Spinal cord (tissue), 10 donors: ENCODE data around the gene RRAD. TPM values are rescaled to one million over a fixed set of nuclear protein-coding genes. Genes with fewer than 3 reads are reported as not detected.
"Not testable (repeated sequence)": the region's sequence is repeated elsewhere in the genome, so short reads cannot be mapped to it uniquely, and the experiment has no call there.

Experiments used
- DNase-seq, 6 donors: peaks; one replicate each; pipeline versions ENCODE4 v3.0.0 to v3.0.0-alpha.2; 2013 to 2015; ENCODE audit warnings: low spot score in 6 of 6, low read depth in 4 of 6
- H3K27ac ChIP-seq: one replicate; pipeline ENCODE4 v1.5.1; 2013; ENCODE audit warnings: low read depth, low read length, control low read depth
- H3K27me3 ChIP-seq: one replicate; pipeline ENCODE4 v1.6.1; 2013; ENCODE audit warnings: low read length; ENCODE audit not compliant: control insufficient read depth, insufficient read depth
- H3K36me3 ChIP-seq: one replicate; pipeline ENCODE4 v1.6.1; 2013; ENCODE audit warnings: low read length; ENCODE audit not compliant: control insufficient read depth, insufficient read depth
- H3K4me1 ChIP-seq: one replicate; pipeline ENCODE4 v1.6.1; 2013; ENCODE audit warnings: low read length; ENCODE audit not compliant: control insufficient read depth, insufficient read depth
- H3K4me3 ChIP-seq: one replicate; pipeline ENCODE4 v1.5.1; 2013; ENCODE audit warnings: low read depth, low read length, control low read depth
- H3K9me3 ChIP-seq: one replicate; pipeline ENCODE4 v1.6.1; 2013; ENCODE audit warnings: low read length; ENCODE audit not compliant: control insufficient read depth, insufficient read depth
- WGBS: methylation state at CpG from one replicate; pipeline ENCODE4 v1.1.5; 2013; ENCODE audit warnings: missing lambda C conversion rate; ENCODE audit not compliant: insufficient coverage; 5-methylcytosine and 5-hydroxymethylcytosine counted together
- polyA plus RNA-seq, 2 donors: library from polyadenylated mRNA; unstranded; fragments of 120-200 nt; gene quantifications; one replicate each; pipeline ENCODE4 v1.2.1, GENCODE V29; 2013; ENCODE audit not compliant: insufficient read length in 2 of 2
- total RNA-seq, 2 donors: library from RNA; depleted of rRNA in 1 of 2; stranded (reverse); fragments of 120-200 nt in 1 of 2; fragments of >200 nt in 1 of 2; gene quantifications; one replicate each; pipeline versions ENCODE4 v1.2.3 to v1.2.4, GENCODE V29; 2013 to 2014
- donor health status: healthy.

Gene RRAD
- total and polyA plus RNA-seq, 4 donors = 1.3 to 6.0 (median 2.1) TPM

- 95% methylated on average over 2 of the region's 4 CpGs for WGBS
- no peak for DNase-seq
Measured at GRCh38 chr16:66945939-66946338, 20.6 kb upstream of the RRAD start.

GRCh38 chr16:66944971-66945370, 19.6 kb upstream of the RRAD start:
- Histone ChIP-seq H3K36me3 (peaks cover 46% of the 10 kb centered on the region), H3K4me1 (peaks cover 19% of the 10 kb centered on the region), H3K27me3 (peaks cover 20% of the 10 kb centered on the region)
- not testable (repeated sequence) for H3K27ac ChIP-seq, H3K4me3 ChIP-seq, DNase-seq, H3K9me3 ChIP-seq
- 100% methylated on average over 5 of the region's 9 CpGs for WGBS

More at GRCh38 chr16:66945939-66946338, 20.6 kb upstream of the RRAD start:
- Histone ChIP-seq H3K36me3 (peaks cover 36% of the 10 kb centered on the region), H3K4me1 (peaks cover 19% of the 10 kb centered on the region), H3K4me3 (no peak overlapping the region), H3K27me3 (peaks cover 28% of the 10 kb centered on the region), H3K27ac (no peak overlapping the region), H3K9me3 (no peaks in the 10 kb centered on the region)

GRCh38 chr16:66944054-66944441, 18.7 kb upstream of the RRAD start:
- H3K27me3 ChIP-seq = peaks cover 10% of the 10 kb centered on the region
- H3K4me1 ChIP-seq = peaks cover 15% of the 10 kb centered on the region
- H3K4me3 ChIP-seq = no peak overlapping the region
- H3K27ac ChIP-seq = no peak overlapping the region
- no CpG with 5 or more reads among the region's 5 CpGs for WGBS
- peaks cover 55% of the 10 kb centered on the region for H3K36me3 ChIP-seq
- DNase-seq = no peak
- no peaks in the 10 kb centered on the region for H3K9me3 ChIP-seq

DNA sequence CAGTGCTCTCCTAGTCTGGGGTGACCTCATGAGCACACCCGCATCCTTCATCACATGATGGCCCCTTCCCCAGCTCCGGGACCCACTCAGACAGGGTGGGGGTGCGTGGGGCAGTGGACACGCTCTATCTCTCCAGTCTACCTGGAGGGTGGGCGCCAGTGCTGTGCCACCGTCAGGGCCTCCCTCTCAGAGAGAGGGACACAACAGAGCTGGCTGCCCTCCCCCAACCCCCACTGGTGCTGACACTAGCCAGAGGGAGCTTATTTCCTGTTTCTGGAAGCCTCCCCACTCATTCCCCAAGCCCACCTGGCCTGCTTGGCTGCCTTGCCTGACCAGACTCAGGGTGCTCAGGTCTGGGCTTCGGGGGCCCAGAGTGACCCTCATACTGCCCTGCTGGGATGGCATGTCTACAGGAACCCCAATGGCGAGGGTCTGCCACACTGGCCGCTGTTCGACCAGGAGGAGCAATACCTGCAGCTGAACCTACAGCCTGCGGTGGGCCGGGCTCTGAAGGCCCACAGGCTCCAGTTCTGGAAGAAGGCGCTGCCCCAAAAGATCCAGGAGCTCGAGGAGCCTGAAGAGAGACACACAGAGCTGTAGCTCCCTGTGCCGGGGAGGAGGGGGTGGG, 18.2 kb upstream of the RRAD start:
- Histone ChIP-seq H3K36me3 (peaks cover 59% of the 10 kb centered on the region), H3K27me3 (peaks cover 5% of the 10 kb centered on the region), H3K4me1 (peaks cover 10% of the 10 kb centered on the region), H3K27ac (no peak overlapping the region), H3K4me3 (no peak overlapping the region), H3K9me3 (no peaks in the 10 kb centered on the region)
- 91% methylated on average over 14 of the region's 15 CpGs for WGBS
- DNase-seq = no peak

- no peaks in the 10 kb centered on the region for H3K9me3 ChIP-seq
- no peak overlapping the region for H3K4me3 ChIP-seq
- H3K27ac ChIP-seq = no peak overlapping the region
- DNase-seq = no peak
- H3K4me1 ChIP-seq = peaks cover 5% of the 10 kb centered on the region
- 98% methylated on average over 5 of the region's 5 CpGs for WGBS
- H3K27me3 ChIP-seq = no peaks in the 10 kb centered on the region
- H3K36me3 ChIP-seq = peaks cover 65% of the 10 kb centered on the region
Measured at GRCh38 chr16:66942981-66943380, 17.6 kb upstream of the RRAD start.

DNA sequence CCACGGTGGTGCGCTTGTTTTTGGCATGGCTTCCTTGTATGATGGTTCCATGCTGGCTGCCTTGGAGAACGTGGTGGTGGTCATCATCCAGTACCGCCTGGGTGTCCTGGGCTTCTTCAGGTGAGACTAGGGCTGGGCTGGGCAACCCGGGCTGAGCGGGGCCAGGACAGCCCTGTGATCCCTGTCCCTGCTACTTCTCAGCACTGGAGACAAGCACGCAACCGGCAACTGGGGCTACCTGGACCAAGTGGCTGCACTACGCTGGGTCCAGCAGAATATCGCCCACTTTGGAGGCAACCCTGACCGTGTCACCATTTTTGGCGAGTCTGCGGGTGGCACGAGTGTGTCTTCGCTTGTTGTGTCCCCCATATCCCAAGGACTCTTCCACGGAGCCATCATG, 14.9 kb upstream of the RRAD start:
- Histone ChIP-seq H3K4me1 (peaks cover 18% of the 10 kb centered on the region), H3K27me3 (no peaks in the 10 kb centered on the region), H3K36me3 (peaks cover 89% of the 10 kb centered on the region), H3K4me3 (no peak overlapping the region), H3K27ac (no peak overlapping the region), H3K9me3 (no peaks in the 10 kb centered on the region)
- no peak for DNase-seq
- WGBS = 97% methylated on average over 16 of the region's 16 CpGs

DNA sequence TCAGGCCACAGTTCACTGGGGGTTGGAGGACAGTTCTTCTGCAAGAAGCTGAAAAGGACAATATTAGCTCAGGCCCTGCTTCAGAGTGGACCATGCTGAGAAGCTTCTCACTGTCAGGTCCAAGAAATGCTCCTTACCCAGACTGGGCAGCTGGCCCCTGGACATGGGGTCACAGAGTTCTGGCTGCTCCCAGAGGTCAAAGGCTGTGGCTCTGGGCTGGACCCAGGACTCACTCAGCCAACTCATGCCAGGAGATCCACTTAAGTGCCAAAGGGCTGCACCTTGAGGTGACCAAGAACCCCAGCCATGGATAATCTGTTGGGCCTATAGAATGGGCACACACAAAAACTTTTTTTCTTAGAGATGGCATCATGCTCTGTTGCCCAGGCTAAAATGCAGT, 14.0 kb upstream of the RRAD start:
- H3K36me3 ChIP-seq = peaks cover 85% of the 10 kb centered on the region
- no peak overlapping the region for H3K4me3 ChIP-seq
- H3K4me1 ChIP-seq = peaks cover 21% of the 10 kb centered on the region
- H3K9me3 ChIP-seq = no peaks in the 10 kb centered on the region
- no peak overlapping the region for H3K27ac ChIP-seq
- no peaks in the 10 kb centered on the region for H3K27me3 ChIP-seq
- DNase-seq = no peak

DNA sequence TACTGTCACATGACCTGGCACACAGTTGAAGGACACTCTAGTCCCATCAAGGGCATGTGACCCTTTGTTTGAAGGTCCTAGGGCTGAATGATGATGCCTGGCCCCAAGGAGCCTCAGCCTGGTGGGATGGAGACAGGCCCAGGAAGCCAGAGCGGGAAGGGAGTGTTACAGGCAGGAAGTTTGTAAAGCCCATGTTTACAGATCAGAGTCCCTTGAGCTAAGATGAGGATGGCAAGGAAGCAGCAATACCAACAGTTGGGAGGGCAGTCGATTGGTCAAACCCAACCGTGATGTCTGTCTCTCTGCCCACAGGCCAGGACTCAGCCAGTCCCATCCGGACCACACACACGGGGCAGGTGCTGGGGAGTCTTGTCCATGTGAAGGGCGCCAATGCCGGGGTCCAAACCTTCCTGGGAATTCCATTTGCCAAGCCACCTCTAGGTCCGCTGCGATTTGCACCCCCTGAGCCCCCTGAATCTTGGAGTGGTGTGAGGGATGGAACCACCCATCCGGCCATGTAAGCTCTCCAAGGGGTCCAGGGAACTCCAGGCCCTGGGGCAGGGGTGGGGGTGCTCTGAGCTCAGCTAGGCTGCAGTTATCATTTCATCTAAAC, 12.5 kb upstream of the RRAD start:
- no peak overlapping the region for H3K4me3 ChIP-seq

DNA sequence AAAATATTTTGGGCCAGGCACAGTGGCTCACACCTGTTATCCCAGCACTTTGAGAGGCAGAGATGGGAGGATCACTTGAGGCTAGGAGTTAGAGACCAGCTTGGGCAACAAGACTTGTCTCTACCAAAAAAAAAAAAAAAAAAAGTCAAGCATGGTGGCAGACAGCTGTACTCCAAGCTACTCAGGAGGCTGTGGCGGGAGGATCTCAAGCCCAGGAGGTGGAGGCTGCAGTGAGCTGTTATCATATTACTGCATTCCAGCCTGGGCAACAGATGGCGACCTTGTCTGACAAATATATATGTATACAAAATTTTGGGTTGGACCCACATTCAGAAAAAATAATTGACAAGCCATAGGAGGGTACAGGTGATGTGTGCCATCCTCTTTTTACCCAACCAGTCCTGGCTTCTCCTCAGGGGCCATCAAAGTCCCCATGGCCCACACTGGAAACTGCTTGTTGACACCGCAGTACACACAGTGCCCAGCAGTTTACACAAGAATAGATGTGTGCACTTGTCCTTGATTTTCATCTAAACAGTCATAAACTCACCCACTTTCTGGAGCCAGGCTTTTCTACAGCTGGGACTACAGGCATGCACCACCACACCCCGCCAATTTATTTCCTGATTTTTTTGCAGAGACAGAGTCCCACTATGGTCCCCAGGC, 11.7 kb upstream of the RRAD start:
- no peak for DNase-seq
- Histone ChIP-seq H3K27me3 (no peaks in the 10 kb centered on the region), H3K4me1 (peaks cover 38% of the 10 kb centered on the region), H3K4me3 (no peak overlapping the region), H3K36me3 (peaks cover 76% of the 10 kb centered on the region), H3K27ac (no peak overlapping the region), H3K9me3 (no peaks in the 10 kb centered on the region)
- 79% methylated on average over 2 of the region's 4 CpGs for WGBS

More for the DNA sequence above, 12.5 kb upstream of the RRAD start:
- Histone ChIP-seq H3K27ac (no peak overlapping the region), H3K9me3 (no peaks in the 10 kb centered on the region), H3K4me1 (peaks cover 31% of the 10 kb centered on the region), H3K36me3 (peaks cover 76% of the 10 kb centered on the region), H3K27me3 (no peaks in the 10 kb centered on the region)
- no peak for DNase-seq
- WGBS = 94% methylated on average over 5 of the region's 10 CpGs

DNA sequence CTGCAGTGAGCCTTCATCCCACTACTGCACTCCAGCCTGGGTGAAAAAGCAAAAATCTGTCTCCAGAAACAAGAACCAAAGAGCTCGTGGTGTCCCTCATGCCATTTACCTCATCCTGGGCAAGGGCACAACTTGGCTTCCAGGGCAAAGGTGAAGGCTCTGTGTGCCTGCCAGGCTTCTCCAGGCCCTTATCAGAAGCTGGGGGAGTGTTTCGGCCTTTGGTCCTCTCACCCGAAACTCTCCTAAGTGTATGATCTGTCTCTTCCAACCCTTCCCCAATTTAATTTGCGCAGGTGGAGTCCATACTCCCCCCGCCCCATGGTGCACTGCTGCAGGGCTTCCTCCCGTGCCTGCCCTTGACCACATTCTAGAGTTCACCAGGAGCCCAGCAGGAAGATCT, 11.1 kb upstream of the RRAD start:
- H3K4me3 ChIP-seq = no peak overlapping the region
- H3K27me3 ChIP-seq = no peaks in the 10 kb centered on the region
- 89% methylated on average over 6 of the region's 6 CpGs for WGBS
- no peak for DNase-seq
- peaks cover 72% of the 10 kb centered on the region for H3K36me3 ChIP-seq
- no peaks in the 10 kb centered on the region for H3K9me3 ChIP-seq
- no peak overlapping the region for H3K27ac ChIP-seq
- H3K4me1 ChIP-seq = peaks cover 38% of the 10 kb centered on the region
